NCI-H1417 treated with DMSO at 0.1 percent for 48 hours (cell line): Measurements from ENCODE around the gene RESP18.
A peak's percentile ranks its signal among the peaks of the same experiment; 100 is the strongest.
"Not testable (repeated sequence)": the region's sequence is repeated elsewhere in the genome, so short reads cannot be mapped to it uniquely, and the experiment has no call there.

Experiments used
- DNase-seq: peaks from one replicate; lab custom pipeline; 2025; lab: John Stamatoyannopoulos, UW

The RESP18 gene

GRCh38 chr2:219291910-219292490, 40.5 kb downstream of the RESP18 start:
- no peak for DNase-seq

DNA sequence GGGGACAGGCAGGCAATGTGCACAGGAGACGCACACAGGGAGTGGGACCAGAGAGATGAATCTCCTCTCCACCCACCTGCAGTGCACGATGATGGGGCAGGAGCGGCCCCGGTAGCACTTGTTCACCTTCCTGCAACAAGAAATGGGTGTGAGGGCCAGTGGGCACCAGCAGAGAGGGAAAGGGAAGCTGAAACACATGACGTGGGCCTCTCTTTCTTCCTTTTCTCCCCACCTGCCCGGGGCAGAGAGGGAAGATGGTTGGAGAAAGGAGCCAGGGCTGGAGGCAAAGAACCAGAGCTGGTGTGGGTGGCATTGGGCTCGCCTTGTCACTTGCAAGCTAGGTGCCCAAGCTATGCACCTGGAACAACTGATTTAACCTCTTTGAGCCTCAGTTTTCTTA, 41.1 kb downstream of the RESP18 start:
- no peak for DNase-seq

DNA sequence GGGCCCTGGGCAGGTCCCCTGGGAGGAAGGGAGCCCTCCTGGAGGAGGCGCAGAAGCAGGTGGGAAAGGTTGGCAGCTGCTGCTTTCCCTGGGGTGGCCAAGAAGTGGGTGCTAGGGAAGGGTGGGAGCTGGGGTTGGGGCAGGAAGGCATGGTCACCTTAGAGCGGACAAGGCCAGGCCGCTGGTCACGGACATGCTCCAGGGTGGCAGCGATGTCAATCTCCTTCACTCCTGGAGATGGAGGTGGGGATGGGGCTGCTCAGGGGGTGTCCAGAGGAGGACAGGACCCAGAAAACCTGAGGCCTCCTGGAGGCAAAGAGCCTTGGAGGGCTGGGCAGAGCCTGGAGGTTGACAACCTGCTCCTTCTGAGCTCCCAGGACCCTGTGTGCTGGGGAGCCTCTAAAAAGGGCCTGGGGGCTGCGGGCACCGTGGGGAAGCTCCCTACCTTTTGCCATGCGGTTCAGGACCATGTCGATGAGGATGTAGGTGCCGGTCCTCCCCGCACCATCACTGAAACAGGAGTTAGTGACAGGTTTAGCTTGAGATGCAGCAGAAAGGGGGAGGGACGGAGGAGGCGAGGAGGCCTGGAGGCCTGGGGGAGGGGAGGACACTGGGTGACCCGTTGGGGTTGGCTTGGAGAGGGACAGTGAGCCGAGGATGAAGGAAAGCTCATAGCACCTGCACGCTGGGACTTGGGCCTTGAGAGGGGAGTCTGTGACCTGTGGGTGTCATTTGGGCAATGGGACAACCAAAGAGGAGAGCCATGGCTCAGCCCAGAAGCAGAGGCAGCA, 42.0 kb downstream of the RESP18 start:
- no peak for DNase-seq

DNA sequence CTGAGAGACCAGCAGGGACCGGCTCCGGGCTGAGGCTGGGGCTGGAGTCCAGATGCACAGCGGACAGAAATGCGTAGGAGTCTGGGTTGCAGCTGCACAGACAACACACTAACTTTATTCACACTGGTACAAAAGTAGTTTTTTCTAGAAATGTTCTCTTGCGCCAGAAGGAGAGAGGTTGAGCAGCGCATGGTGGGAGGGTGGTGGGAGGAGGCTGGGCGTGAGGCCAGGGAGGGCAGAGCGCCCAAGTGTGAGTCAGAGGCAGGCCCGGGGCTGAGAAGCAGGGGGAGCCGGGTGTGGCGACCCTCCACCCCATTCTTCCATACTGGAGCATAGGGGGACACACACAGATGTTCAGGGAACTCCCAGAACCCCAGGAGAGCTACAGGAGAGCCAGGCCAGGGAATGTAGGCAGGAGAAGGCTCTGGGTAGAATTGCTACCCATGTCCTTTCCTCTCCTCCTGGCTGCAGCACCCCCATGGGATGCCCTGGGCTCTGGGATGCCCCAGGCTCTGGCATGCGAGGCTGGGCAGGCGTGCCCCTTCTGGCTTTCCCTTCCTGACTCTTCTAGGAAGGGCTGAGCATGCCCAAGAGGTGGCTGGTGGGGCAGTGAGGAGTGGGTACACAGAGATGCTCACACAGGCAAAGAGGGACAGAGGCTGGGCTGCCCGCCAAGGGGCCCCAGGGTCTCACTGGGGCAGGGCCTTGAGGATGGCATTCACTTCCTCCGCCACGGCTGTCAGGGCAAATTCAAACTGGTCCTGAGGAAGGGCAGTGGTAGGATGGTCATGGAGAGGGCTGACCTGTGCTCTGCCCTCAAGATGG, 42.8 kb downstream of the RESP18 start:
- DNase-seq, result no peak

- DNase-seq, result no peak
These were observed 43.4 kb downstream of the RESP18 start for GRCh38 chr2:219289195-219289536.

DNA sequence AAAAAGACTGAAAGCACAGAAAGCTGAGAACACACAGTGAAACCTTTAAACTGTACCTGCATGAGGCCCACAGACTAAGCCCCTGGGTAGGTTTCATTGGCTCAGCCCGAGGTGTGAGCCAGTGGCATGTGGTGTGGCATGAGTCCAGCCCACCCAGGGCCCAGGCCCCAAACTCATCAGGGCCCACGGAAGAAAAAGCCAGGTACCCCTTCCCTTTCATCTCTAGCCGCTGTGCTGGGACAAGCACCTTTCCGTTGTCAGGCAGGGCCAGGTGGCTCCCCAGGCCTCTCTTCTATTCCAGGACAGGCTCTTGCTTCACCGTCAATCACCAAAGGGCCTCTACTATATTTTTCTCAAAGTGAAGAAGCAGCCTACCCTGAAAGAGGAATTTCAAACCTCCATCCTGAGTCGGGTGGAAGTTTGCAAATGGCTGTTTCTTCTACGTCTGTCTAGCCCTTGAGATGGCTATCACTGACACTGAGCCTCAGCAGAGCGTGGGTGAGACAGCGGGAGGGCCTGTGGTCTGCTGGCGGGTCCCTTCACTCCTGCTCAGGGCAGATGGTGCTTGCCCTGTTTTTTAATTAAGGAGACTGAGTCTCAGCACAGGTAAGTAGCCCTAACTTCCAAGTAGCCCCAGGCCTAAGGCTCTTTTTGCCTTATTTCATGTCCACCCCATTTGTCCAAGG, 44.8 kb downstream of the RESP18 start:
- no peak for DNase-seq

GRCh38 chr2:219287116-219287440, 45.5 kb downstream of the RESP18 start:
- not testable (repeated sequence) for DNase-seq

DNA sequence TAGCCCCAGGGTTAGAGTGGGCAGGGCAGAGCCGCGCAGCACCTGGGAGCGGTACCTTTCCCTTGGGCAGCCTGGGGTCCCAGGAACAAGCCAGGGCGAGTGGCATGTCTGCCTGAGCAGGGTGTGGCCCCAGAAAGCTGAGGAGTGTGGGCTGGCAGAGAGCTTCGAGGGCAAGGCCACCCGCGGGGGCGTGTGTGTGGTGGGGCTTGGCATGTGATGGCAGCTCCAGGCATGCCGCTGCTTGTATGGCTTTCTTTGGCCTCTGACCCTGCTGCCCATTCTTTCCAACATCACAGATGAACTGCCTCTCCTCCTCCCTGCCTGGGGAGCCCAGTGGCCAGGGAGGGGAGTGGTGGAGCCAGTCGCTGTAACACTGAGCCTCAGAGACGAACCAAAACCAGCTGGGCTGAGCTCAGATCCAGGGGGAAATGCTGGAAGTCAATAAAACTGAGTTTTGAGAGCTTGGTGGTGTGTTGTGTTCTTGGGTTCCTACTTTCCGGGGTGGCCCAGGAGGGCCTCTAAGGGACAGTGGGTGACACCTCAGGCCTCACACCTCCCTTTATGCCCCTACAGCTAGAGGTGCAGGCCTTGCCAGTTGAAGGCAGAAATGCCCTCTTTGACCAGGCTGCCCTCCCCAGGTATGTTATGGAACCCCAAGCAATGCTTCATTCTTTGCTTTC, 46.0 kb downstream of the RESP18 start:
- no peak for DNase-seq

GRCh38 chr2:219285894-219286425, 46.6 kb downstream of the RESP18 start:
- DNase-seq, result no peak

- DNase-seq, result no peak
These were observed 47.2 kb downstream of the RESP18 start for GRCh38 chr2:219285373-219285735.

- no peak for DNase-seq
These were observed 47.8 kb downstream of the RESP18 start for GRCh38 chr2:219284501-219285372.

DNA sequence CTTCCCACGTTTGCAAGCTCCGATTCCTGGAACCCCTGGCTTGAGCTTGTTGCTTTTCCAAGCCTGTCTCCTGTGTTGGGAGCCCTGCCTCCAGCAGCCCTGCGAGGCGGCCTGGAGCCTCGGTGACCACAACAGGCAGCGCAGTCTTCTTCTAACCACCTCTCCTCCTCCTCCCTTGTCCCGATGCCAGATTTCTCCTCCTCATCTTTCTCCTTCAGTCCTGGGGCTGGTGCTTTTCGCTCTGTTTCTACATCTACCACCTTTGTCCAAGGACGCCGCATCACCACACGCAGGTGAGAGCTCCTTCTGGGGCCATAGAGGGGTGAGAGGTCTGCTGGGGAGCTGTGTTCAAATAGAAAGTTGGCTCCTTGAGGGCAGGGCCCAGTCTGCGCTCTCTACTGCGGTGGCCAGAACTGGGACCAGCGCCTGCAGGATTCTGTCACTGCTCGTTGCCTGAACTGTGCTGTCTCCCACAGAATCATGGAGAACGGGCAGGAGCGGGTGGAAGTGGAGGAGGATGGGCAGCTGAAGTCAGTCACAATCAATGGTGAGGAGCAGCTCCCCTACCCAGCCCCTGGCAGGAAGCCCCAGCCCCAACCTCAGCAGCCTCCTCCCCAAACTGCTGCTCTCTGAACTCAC, 49.5 kb downstream of the RESP18 start:
- DNase-seq, result no peak

- no peak for DNase-seq
These were observed 50.2 kb downstream of the RESP18 start for GRCh38 chr2:219282375-219282774.

- no peak for DNase-seq
These were observed 51.0 kb downstream of the RESP18 start for GRCh38 chr2:219281588-219281987.

DNA sequence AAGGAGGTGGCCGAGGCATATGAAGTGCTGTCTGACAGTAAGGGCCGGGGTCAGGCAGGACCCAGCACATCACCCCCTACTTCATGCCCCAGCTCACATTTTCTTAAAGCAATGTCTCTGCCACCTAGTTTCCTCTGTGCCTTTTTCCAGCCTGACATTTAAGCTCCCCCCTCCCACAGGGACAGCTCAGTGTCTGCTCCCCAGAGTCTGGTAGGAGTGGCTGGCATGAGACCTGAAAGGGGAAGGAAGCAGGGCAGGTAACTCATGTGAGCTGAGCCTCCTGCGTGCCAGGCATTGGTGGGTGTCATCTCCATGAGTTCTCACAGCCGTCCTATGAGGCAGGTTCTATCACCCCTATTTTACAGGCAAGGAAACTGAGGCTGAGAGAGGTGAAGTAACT, 51.9 kb downstream of the RESP18 start:
- no peak for DNase-seq

GRCh38 chr2:219279916-219280516, 52.5 kb downstream of the RESP18 start:
- no peak for DNase-seq

DNA sequence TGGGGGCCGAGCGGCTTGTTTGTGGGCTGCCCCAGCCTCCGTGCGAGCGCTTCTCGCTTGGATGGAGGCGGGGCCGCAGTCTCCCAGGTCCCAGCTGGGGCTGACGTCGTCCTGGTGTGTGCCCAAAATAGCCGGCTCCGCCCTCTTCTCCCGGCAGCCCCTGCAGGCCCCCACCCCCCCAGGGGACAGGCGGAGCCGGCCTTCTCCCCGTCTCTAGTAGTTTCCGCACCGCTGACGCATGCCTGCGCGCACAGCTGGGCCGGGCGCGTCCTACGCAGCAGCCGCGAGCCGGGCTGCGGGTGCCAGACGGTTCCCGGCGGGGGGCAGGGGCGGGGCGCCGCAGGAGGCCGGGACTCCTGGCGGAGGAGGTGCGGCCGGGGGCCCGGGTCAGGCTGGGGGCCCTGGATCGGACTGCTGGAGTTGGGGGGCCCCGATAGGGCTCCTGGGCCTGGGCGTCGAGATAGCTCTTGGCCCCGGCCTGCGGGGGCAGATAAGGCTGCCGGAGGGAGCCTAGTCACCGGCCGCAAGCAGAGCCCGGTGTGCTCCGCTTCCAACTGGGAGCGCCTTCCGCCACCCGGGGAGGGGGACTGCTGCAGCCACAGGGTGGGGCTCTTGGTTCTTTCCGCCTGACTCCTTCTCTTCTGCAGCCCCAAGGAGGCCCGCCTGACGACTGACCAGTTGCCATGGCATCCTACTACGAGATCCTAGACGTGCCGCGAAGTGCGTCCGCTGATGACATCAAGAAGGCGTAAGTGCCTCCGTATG, 53.2 kb downstream of the RESP18 start, which contains the start of gene DNAJB2:
TSS of gene DNAJB2 (plus strand) at position 216 of the 765 bp plus-strand sequence. CDS start at position 684, 468 bp downstream.
- DNase-seq, result peak; percentile 75

- no peak for DNase-seq
These were observed 53.8 kb downstream of the RESP18 start for GRCh38 chr2:219278655-219279150.
